Fibroblast of lung (primary cell): ENCODE measurements around the gene ATP8A2. TPM values are rescaled to one million over a fixed set of nuclear protein-coding genes. Genes with fewer than 3 reads are reported as not detected.

ENCODE experiments used
- DNase-seq, 2 donors: peaks; one replicate each; pipeline versions ENCODE4 v3.0.0 to v3.0.0-alpha.2; 2010; ENCODE audit warnings: low read depth in 2 of 2
- H2AFZ ChIP-seq: 2 replicates; pipeline ENCODE4 v1.5.1; 2012; ENCODE audit warnings: low read length, control low read depth, inconsistent platforms
- H3K27ac ChIP-seq: 2 replicates; pipeline ENCODE4 v1.5.1; 2011; ENCODE audit warnings: low read length, control low read depth; ENCODE audit not compliant: insufficient read depth
- H3K27me3 ChIP-seq: 2 replicates; pipeline ENCODE4 v1.5.1; 2011; ENCODE audit warnings: mild to moderate bottlenecking, low read length; ENCODE audit not compliant: control insufficient read depth, insufficient read depth
- H3K36me3 ChIP-seq: 2 replicates; pipeline ENCODE4 v1.5.1; 2011; ENCODE audit warnings: low read length; ENCODE audit not compliant: control insufficient read depth, insufficient read depth
- H3K4me1 ChIP-seq: 2 replicates; pipeline ENCODE4 v1.5.1; 2011; ENCODE audit warnings: low read length; ENCODE audit not compliant: control insufficient read depth, insufficient read depth; ENCODE audit errors: extremely low read depth
- H3K4me2 ChIP-seq: 2 replicates; pipeline ENCODE4 v1.5.1; 2011; ENCODE audit warnings: low read length, control low read depth; ENCODE audit not compliant: insufficient read depth; ENCODE audit errors: extremely low read depth
- H3K4me3 ChIP-seq, 4 experiments: fragments of 200-600 bp in 1 of 4; sonication (generic) in 1 of 4; replicated peaks in 1 of 4; 2 replicates each; pipeline ENCODE4 v1.5.1; 2011 to 2016; ENCODE audit warnings: low read length in 4 of 4, low read depth in 3 of 4, mild to moderate bottlenecking in 3 of 4, control low read depth in 2 of 4, inconsistent platforms in 1 of 4, mixed read lengths in 1 of 4; ENCODE audit not compliant: insufficient read depth in 1 of 4; ENCODE audit errors: control extremely low read depth in 1 of 4
- H3K79me2 ChIP-seq: 2 replicates; pipeline ENCODE4 v1.5.1; 2012; ENCODE audit warnings: mild to moderate bottlenecking, low read length, inconsistent platforms; ENCODE audit not compliant: control insufficient read depth, insufficient read depth
- H3K9ac ChIP-seq: 2 replicates; pipeline ENCODE4 v1.5.1; 2011; ENCODE audit warnings: mild to moderate bottlenecking, low read length, control low read depth; ENCODE audit not compliant: insufficient read depth
- H3K9me3 ChIP-seq: 2 replicates; pipeline ENCODE4 v1.5.1; 2012; ENCODE audit warnings: low read depth, low read length; ENCODE audit not compliant: control insufficient read depth, insufficient read depth
- H4K20me1 ChIP-seq: 2 replicates; pipeline ENCODE4 v1.5.1; 2011; ENCODE audit warnings: low read length; ENCODE audit not compliant: control insufficient read depth, insufficient read depth; ENCODE audit errors: extremely low read depth
- EZH2 ChIP-seq: IDR thresholded peaks from 2 replicates; pipeline ENCODE4 v1.5.1; 2012; ENCODE audit warnings: low read length, control low read depth, mild to moderate bottlenecking; ENCODE audit errors: missing control alignments
- polyA plus RNA-seq, 2 donors: library from polyadenylated mRNA; depleted of rRNA in 1 of 2; stranded (reverse) in 1 of 2; unstranded in 1 of 2; fragments of >200 nt; gene quantifications; 2 replicates each; pipeline ENCODE4 v1.2.1, GENCODE V29; 2011 to 2012; ENCODE audit warnings: missing spikeins in 1 of 2
- total RNA-seq: library from RNA; depleted of rRNA; stranded (reverse); fragments of >200 nt; gene quantifications from 2 replicates; pipeline ENCODE4 v1.2.1, GENCODE V29; 2014
- TF ChIP-seq, protein P1 (sequence below), 2 donors: IDR thresholded peaks in 1 of 2; conservative IDR thresholded peaks in 1 of 2; 1 replicate in 1 of 2; 2 replicates in 1 of 2; pipeline ENCODE4 v1.5.1; 2011 to 2012; ENCODE audit warnings: low read length in 2 of 2, control low read depth in 1 of 2, inconsistent platforms in 1 of 2, low read depth in 1 of 2, mild to moderate bottlenecking in 1 of 2

The ATP8A2 gene
- total and polyA plus RNA-seq, 2 donors (not counting 1 experiment from before 2014, with no cell fraction given), result under 0.01 to 0.01 TPM

DNA sequence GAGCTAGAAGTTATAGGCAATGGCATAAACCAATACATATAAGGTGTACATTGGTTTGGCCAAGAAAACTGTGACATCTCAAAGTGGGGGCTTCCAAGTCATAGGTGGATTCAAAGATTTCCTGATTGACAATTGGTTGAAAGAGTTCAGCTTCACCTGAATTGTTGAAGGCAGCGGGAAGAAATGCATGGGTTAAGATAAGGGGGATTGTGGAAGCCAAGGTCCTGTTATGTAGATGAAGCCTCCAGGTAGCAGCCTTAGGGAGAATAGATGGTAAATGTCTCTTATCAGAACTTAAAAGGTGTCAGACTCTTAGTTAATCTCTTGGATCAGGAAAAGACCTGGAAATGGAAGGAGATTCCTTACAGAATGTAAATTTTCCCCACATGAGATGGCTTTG, 26.0 kb downstream of the ATP8A2 start:
- no peaks in the 10 kb centered on the region for H3K36me3 ChIP-seq
- H3K27ac ChIP-seq, result no peak overlapping the region
- TF ChIP-seq EZH2, result no peak
- TF ChIP-seq, protein P1, sequence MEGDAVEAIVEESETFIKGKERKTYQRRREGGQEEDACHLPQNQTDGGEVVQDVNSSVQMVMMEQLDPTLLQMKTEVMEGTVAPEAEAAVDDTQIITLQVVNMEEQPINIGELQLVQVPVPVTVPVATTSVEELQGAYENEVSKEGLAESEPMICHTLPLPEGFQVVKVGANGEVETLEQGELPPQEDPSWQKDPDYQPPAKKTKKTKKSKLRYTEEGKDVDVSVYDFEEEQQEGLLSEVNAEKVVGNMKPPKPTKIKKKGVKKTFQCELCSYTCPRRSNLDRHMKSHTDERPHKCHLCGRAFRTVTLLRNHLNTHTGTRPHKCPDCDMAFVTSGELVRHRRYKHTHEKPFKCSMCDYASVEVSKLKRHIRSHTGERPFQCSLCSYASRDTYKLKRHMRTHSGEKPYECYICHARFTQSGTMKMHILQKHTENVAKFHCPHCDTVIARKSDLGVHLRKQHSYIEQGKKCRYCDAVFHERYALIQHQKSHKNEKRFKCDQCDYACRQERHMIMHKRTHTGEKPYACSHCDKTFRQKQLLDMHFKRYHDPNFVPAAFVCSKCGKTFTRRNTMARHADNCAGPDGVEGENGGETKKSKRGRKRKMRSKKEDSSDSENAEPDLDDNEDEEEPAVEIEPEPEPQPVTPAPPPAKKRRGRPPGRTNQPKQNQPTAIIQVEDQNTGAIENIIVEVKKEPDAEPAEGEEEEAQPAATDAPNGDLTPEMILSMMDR (conservative IDR thresholded peaks at IDR 0.05 in 1 of 2, IDR thresholded peaks at IDR 0.05 in 1 of 2; ENCODE audit: low read depth in 1 of 2, low read length in 2 of 2), result no peak
- no peaks in the 10 kb centered on the region for H3K4me1 ChIP-seq
- no peaks in the 10 kb centered on the region for H3K79me2 ChIP-seq
- H3K4me2 ChIP-seq, result no peak overlapping the region
- DNase-seq, result no peak
- H4K20me1 ChIP-seq, result no peaks in the 10 kb centered on the region
- H3K9ac ChIP-seq, result no peak overlapping the region
- no peak overlapping the region for H3K4me3 ChIP-seq
- H2AFZ ChIP-seq, result no peak overlapping the region
- no peaks in the 10 kb centered on the region for H3K27me3 ChIP-seq
- no peaks in the 10 kb centered on the region for H3K9me3 ChIP-seq

- H3K9ac ChIP-seq, result no peak overlapping the region
- H3K9me3 ChIP-seq, result no peaks in the 10 kb centered on the region
- H3K4me2 ChIP-seq, result no peak overlapping the region
- no peaks in the 10 kb centered on the region for H3K79me2 ChIP-seq
- H2AFZ ChIP-seq, result no peak overlapping the region
- no peaks in the 10 kb centered on the region for H3K27me3 ChIP-seq
- H3K4me1 ChIP-seq, result no peaks in the 10 kb centered on the region
- no peak for DNase-seq
- H3K36me3 ChIP-seq, result no peaks in the 10 kb centered on the region
- TF ChIP-seq EZH2, result no peak
- TF ChIP-seq, protein P1 (conservative IDR thresholded peaks at IDR 0.05 in 1 of 2, IDR thresholded peaks at IDR 0.05 in 1 of 2; ENCODE audit: low read depth in 1 of 2, low read length in 2 of 2), result no peak
- H4K20me1 ChIP-seq, result no peaks in the 10 kb centered on the region
- H3K27ac ChIP-seq, result no peak overlapping the region
- H3K4me3 ChIP-seq, result no peak overlapping the region
Observed at GRCh38 chr13:25400925-25401324, 29.2 kb downstream of the ATP8A2 start.

GRCh38 chr13:25401958-25402357, 30.2 kb downstream of the ATP8A2 start:
- H2AFZ ChIP-seq, result no peak overlapping the region
- no peaks in the 10 kb centered on the region for H3K36me3 ChIP-seq
- TF ChIP-seq, protein P1 (conservative IDR thresholded peaks at IDR 0.05 in 1 of 2, IDR thresholded peaks at IDR 0.05 in 1 of 2; ENCODE audit: low read depth in 1 of 2, low read length in 2 of 2), result no peak
- no peak for TF ChIP-seq EZH2
- no peaks in the 10 kb centered on the region for H4K20me1 ChIP-seq
- H3K4me1 ChIP-seq, result no peaks in the 10 kb centered on the region
- no peaks in the 10 kb centered on the region for H3K27me3 ChIP-seq
- H3K4me2 ChIP-seq, result no peak overlapping the region
- H3K79me2 ChIP-seq, result no peaks in the 10 kb centered on the region
- H3K9ac ChIP-seq, result no peak overlapping the region
- H3K9me3 ChIP-seq, result no peaks in the 10 kb centered on the region
- H3K27ac ChIP-seq, result no peak overlapping the region
- H3K4me3 ChIP-seq, result no peak overlapping the region
- no peak for DNase-seq
